HG03469 (cell line): ENCODE data around the gene ASIC4.

Experiments
- ATAC-seq: cut with Tn5 transposase; IDR thresholded peaks from one replicate; pipeline ENCODE4 v1.9.1; 2021; ENCODE audit warnings: mild to moderate bottlenecking, moderate library complexity, moderate number of reproducible peaks; ENCODE audit not compliant: unreplicated experiment

The ASIC4 gene

DNA sequence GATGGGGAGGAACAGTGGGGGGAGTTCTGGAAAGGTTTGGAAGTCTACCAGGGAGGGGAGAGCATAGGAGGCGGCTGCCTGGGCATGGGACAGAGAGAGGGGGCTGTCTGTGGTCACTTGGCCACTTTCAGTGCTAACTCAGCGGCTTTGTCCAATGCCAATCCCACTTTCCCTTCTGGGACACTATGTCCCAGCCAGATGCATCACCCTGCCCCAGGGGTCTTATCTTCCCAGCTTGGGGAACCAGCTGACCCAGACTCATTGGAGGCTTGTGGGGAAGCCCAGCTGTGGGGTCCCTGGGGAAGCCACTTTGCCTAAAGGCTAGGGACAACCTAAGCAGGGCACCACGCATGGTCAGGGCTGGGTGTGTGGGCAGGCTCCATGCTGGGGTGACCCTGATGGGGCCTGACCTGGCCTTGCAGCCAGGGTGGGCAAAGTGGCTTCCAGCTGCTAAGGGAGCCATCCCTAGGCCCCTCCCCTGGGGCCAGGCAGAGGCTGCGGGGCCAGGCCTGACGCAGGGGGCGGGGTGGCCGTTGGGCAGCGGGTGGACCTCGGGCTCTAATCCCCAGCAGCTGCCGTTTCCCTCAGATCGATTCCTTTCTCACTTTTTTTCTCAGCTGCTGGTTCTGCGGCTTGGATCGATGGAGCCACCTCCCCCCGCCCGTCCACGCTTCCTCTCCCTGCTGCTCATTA lies 1.6 kb upstream of the ASIC4 start:
- no peak for ATAC-seq

DNA sequence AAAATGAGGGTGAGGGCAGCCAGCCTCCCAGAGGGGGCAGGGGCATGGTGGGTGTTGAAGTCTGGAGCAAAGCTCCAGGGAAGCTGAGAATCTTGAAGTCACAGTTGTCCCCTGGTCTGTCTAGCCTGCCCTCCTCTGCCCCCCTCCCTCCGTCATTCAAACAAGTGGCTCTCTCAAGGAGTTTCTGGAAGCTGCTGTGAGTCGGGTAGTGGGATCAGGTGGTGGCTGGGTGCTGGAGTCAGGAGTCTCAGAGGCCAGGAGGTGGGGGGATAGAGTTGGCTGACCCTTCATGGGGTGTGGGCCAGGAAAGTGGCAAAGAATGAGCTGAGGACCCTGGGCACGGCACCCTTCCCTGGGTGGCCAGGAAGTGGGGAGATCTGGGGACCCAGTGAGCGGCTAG lies 495 bp upstream of the ASIC4 start:
- no peak for ATAC-seq

DNA sequence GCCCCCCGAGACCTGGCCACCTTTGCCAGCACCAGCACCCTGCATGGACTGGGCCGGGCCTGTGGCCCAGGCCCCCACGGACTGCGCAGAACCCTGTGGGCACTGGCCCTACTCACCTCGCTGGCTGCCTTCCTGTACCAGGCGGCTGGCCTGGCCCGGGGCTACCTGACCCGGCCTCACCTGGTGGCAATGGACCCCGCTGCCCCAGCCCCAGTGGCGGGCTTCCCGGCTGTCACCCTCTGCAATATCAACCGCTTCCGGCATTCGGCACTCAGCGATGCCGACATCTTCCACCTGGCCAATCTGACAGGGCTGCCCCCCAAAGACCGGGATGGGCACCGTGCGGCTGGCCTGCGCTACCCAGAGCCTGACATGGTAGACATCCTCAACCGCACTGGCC lies 554 bp downstream of the ASIC4 start:
- ATAC-seq = no peak

DNA sequence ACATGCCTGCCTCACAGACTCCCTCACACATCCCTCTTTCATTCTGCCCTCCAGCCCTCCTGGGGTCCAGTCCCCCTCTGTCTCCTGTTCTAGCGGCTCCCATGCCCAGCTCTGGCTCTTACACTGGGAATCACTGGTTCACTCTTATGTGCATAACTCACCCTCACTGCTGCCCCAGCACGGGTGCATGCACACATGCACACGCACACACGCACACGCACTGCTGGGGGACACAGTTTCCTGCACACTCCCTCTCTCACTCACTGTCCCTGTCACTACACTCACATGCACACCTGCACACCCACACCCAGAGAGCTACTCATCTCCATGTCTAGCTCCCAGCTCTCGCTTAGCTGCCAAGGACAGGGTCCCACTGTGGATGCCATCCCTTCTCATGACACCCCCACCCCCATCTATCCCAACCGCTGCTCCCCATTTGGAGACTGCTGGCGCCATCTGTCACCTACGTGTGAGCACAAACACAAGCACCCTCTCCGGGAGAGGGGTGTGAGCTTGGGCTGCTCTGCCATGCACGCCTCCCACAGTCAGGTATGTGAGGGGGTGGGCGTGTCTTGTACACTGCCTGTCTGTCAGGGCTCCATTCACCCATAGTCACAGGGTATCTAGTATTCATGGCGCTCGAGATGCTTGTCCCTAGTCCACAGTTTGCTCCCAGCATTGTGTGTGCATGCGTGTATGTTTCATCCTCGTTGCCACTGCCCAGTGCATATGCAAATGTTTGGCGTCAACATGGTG lies 1.8 kb downstream of the ASIC4 start:
- ATAC-seq = no peak

DNA sequence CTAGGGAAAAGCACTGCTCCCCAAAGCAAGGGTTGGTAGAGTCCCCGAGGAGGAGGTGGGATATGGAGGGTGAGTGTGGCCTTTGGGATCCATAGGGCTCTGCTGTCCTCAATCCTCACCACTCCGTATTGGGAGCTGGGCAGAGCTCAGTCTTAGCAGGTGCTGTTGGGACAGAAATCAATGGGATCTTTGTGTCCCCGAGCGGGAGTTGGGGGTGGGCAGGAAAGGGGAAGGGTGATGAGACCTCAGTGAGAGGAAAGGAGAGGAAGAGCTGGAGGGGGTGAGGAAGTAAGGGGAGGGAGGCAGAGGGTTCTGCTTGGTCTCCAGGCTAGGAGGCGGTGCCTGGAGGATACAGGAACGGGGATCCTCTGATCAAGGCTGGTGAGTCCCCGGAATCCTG lies 2.6 kb downstream of the ASIC4 start:
- no peak for ATAC-seq

DNA sequence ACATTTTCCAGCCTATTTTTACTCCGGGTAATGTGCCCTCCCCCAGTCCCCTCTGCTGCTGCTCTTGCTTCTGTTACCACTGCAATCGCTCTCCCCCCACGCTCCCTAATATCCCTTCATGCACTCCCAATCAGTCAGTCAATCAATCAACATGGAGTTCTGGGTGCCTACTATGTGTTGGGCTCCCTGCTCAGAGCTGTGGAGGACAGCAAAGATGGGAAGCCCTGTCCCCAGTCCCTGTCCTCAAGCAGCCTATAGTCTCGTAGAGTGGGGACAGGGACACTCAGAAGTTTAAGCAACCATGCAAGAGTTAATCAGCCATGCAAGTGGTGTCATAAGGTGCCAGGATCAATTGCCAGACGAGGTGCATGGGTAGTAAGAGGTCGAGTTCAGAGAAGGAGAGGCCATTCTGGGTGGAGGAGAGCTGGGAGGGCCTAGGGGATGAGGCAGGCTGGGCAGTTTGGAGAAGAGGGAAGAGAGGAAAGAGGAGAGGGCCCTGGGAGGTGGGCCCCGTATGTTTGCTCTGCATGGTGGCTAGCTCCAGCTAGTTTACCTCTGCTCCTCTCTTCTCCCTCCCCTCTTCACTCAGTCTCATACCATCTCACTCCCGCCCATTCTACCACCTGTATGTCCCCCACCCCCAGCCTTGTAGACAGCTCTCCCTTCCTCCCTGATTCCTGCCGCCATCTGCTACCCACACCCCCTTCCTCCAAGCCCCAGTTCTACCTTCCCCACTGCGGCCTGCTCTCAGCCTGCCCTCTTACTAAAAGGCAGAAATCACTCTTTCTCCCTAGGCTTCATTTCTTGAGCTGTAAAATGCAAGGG lies 3.9 kb downstream of the ASIC4 start:
- ATAC-seq = no peak

DNA sequence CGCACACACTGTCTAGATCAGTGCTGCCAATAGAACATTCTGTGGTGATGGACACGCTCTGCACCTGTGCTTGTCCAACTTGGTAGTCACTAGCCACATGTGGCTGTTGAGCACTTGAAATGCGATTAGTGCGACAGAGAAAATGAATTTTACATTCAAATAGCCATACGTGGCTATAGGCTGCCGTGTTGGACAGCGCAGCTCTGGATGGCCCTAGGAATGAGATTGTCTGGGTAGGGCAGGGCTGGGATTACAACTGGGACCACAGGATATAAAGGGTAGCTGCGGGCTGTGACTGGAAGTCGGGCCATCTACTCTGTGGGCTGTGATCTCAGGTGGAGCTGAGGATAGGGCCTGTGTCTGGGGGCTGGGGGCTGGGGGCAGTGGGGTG lies 5.2 kb downstream of the ASIC4 start:
- ATAC-seq = no peak

DNA sequence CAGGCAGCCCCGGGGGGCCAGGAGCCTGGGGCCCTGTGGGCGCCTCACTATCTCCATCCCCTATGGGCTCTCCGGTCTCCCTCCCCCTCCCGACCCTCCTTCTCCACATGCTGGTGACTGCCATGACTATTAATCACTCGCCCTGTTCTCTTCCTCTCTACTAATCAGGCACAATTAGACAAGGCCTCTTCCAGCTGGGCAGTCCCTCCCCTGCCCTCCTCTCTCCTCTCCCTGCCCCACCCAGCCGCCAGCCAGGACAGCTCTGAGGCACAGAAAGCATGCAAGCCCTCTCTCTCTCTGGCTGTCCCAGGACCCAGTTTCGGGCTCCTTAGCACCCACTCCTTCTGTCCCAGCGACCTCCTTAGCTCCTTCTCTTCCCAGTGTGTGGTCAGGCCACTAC lies 5.8 kb downstream of the ASIC4 start:
- ATAC-seq = no peak

DNA sequence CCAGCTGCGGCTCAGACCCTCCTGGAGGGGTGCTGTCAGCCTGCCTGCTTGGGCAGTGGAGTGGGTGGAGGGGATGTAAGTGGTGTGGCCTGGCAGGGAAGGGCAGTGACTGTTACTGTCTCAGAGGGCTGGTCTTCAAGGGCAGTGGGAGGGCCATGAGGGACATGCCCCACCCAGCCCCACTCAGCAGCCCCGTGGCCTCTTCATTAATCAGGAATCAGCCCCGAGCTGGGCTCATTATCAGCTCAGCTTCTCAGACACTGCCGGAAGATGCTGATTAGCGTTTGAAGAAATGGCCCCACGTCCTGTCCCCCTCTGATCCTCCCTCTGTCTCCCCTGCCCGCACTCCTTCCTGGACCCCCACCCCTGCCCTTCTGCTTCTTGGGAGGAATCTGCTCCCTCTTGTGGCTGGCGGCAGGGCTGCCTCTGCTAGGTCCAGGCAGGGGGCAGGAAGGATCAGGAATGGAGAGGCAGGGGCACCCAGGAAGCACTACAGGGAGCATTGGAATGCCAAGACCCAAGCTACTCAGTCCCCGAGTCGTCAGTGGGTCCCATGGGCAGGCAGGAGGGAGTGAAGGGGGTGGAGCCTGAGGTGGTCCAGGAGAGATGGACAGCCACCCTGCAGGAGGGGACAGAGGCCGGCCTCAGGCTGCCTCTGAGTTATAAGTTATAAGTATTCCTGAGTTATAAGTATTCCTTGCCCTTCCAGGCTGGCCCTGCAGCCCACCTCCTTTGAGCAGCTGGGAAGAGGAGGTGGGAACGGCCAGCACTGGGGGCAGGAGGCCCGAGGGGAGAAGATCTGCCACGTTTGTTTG lies 7.0 kb downstream of the ASIC4 start:
- ATAC-seq = no peak

DNA sequence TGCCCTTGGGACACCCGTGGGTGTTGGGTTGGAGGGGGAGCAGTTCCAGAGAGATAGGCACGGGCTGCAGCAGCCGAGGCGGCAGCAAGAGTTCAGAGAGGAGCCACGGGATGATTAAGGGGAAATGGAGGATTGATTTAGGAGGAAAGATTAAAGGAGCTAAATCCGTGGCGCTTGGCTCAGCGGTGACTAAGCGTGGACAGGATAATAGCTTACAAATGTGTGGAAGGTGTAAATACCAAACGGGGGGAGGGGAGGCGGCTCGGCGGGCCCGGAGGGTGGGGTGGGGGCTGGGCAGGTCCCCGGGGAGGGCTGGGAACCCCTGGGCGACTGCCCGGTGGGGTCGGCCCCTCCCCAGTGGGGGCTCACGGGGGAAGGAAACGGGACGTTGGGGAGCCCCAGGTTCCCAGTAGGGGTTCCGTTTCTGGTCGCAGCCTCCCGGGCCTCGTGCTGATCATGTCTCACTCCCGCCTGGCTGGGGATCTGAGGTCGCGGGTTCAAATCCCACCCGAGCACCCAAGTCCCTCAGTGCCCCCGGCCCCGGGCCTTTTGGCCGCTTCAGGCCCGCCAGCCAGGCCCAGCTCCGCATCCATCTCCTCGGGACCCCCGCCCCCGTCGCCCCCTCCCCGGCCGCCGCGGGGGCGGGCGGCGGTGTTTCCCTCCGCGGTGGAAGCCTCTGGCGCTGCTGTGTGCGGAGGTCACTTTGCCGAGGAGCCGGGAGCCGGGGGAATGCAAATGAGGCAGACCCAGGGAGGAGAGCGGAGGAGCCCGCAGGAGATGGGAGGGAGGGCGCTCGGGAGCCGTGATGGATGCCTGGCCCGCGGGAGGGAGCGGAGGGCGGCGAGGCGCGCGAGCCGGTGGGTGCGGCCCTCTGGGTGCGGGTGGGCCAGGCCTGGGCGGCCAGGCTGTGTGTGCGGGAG lies 8.1 kb downstream of the ASIC4 start:
- no peak for ATAC-seq

DNA sequence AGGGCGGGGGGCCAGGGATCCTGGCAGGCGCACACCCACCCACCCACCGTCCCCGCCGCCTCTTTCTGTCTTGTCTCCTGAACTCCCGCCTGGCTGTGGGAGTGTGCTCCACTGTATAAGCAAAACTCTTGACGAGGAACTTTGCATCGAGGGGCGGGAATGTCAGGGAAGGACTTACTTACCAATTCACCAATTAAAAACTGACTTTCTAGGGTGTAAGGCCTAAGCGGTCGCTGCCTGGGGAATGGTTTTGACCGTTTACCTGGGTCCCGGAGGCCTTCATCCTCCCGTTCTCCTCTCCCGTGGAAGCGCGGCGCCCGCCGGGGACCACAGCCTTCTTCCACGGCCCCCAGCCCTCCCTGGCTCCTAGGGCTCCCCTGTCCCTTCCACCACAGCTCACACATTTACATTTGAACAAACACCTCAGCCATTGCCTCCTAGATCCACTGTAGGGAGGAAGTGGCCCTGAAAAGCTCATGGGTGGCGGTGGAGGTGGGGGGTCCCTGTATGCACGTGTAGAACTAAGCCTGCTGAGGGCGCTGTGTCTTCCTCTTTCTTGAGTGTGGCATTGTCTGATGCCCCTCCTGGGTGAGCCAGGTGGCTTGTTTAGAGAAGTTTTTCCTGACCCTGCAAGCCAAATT lies 8.9 kb downstream of the ASIC4 start:
- ATAC-seq = no peak

DNA sequence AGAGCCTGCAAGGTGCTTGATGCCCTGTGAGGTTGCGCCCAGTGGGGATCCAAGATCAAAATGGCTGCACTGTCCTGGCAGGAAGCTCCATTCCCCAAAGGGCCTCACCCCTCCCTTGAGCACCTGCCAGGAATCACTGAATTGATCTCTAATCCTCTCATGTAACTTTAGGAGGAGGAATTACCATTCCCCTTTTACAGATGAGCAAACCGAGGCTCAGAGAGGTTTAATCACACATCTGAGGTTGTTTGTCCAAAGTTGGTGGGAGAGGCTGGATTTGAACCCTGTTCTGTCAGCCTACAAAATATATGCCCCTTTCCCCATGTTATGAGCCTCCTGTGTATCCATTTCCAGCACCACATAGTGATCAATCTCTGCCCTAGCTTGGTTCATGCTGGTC lies 10.5 kb downstream of the ASIC4 start:
- no peak for ATAC-seq

DNA sequence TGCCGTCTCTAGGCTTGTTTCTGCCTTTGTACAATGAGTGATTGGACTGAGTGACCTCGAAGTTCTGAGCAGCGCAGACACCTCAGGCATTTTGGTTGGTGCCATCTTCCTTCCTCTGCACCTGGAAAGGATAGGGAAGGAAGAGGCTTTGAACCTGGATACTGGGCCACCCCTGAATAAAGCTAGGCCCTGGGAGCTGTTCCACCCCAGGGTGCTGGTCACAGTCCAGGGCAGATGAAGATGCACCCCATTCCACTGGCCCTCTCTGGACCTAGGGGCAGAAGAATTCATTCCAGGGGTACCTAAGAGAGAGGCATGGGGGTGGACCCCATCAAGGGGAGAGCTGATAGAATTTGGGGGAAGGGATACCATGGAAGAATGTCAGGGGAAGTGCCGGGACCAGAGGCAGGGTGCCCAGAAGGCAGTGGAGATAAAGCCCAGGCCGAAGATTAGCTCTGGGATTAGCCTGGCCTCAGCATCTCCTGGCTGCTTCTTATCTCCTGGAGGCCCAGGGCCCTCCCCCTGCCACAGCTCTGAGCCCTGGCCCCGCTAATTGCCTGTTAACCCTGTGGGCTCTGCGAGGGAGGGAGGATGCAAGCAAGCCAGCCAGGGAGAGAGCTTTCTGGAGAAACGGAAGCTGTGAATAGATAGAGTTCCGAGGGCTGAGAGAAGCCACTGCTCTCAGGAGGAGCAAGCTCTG lies 11.4 kb downstream of the ASIC4 start:
- ATAC-seq = no peak

DNA sequence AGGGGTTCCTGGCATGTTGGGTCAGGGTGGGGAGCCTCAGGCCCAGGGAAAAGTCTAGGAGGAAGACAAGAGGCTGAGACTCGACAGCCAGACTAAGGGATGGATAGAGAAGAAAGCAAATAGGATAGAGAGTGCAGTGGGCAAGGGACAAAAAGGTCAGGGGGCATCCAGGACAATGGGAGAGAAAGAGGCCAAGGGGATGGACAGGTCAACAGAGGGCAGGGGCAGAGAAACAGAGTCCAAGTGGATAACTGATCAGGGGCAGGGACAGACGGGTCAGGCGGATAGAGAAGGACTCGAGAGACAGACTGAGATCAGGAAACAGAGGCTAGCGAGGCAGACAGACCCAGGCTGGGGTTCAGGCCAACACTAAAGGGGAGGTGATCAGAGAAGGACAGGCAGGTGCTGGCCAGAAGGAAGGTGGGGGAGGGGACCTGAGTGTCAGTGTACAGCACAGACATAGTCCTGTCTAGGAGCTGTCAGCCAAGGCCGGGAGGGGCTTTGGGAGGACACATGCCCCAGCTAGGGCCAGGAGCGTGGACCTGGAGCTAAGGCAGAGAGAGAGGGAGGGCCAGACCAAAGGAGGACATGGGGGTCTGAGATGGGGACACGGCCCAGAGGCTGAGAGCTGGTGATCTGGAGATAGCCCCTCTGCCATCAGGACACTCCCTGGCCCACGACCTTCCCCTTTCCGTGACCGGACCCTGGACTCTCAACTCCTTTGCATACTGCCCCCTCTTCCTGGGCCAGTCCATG lies 12.2 kb downstream of the ASIC4 start:
- ATAC-seq = no peak

DNA sequence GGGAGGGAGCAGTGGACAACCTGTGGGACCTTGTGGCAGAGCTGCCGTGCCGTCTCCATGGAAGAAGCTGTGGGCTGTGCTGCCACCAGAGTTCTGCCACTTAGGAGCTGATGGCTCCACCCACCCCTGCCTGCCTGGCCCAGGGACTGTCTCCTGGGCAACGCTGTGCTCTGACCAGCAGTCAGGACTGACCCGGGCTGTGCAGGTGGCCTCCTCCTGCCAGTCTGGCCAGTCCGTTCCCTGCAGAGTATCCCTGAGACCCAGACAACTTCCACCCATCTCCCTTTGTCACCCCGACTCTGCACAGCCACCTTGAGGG lies 12.8 kb downstream of the ASIC4 start:
- no peak for ATAC-seq

DNA sequence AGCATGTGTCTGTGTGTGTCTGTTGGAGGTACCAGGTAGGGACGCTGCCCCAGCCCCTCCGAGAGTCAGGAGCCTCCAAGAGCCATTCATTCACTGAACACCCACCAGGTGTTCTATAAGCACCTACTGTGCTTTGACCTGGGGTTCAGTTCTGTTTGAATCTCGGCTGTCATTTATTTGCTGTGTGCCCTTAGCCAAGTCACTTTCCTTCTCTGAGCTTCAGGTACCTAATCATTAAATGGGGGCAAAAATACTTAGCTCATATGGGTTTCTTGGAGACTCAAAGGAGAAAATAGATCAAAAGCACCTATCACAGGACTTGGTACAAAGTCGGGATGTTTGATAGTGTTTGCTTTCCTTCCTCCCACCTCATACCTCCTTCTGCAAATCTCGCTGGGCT lies 13.2 kb downstream of the ASIC4 start:
- no peak for ATAC-seq

DNA sequence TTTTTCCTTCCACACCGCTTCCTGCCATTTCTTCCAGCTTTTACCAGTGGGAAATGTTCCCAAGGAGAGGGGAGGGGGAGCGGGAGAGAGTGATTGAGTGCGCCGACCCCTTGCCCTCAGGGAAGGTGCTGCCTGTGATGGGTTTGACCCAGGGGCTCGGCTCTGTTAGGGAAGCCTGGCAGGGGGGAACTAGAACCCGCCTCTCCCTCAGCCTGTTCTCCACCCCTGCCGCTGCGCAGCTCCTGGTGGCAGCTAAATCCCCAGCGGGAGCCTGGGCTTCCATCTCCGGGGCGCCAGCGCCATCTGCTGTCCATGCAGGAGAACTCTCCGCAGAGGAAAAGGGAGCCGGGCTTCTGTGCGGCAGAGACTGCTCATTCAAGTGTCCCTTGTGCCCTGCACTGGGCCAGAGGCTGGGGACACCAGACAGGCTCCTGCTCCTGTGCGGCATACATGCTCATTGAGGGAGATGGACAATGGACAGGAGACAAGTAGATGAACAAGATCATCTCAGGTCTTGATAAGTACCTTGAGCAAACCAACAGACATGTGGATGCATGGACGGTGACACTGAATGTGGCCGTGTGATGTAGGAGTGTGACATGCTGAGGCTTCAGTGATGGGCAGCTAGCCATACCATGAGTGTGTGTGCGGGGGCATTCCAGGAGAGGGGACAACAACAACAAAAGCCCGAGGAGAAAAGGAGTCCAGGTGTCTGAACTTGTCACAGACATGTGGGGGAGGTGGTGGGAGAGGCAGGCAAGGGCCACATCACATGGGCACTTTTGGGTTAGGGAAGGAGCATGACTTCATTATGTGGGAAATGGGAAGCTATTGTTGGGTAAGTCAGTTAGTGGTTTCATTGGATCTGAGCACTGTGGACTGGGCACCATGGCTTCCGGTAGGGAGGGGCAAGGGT lies 16.0 kb downstream of the ASIC4 start:
- peak; percentile 73 for ATAC-seq
